Ureter (tissue), 1 donor: ENCODE measurements around the gene FAHD1. TPM values are rescaled to one million over a fixed set of nuclear protein-coding genes. Genes with fewer than 3 reads are reported as not detected.
"Not testable (repeated sequence)": the region's sequence is repeated elsewhere in the genome, so short reads cannot be mapped to it uniquely, and the experiment has no call there.

Source experiments
- DNase-seq: peaks from one replicate; pipeline ENCODE4 v3.0.0-alpha.2; 2020; ENCODE audit warnings: low spot score
- total RNA-seq: library from RNA; stranded (reverse); gene quantifications from one replicate; pipeline ENCODE4 v1.2.4, GENCODE V29; 2023
- donor health status: DM: yes; HTN: yes; CAD: no.

The FAHD1 gene
- total RNA-seq, 1 donor from 2014 or later = 29.3 TPM

- DNase-seq = no peak
Observed at GRCh38 chr16:1789643-1790045, 37.4 kb upstream of the FAHD1 start.

GRCh38 chr16:1790261-1790610, 36.8 kb upstream of the FAHD1 start:
- DNase-seq = no peak

DNA sequence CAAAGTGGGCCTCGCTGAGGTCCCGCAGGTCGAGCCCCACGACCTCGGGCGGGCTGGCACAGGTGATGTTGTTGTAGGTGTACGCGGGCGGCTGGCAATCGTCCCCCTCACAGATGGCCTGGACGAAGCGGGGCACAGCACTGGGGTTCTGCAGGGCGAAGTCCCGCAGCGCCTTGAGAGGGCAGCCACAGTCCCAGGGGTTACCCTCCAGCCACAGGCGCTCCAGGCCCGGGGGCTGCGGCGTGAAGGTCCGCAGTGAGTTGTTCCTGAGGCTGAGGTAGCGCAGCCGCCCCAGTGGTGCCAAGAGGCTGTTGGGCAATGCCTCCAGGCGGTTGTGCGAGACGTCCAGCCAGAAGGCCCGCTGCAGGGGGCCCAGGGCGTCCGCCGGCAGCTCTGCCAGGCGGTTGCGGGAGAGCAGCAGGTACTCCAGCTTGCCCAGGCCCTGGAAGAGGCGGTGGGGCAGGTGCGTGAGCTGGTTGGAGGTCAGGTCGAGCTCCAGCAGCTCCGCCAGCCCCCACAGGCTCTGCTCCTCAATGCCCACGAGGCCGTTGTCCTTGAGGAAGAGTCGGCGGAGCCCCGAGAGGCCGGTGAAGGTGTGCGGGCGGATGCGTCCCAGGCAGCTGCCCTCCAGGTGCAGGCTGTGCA, 36.3 kb upstream of the FAHD1 start:
- no peak for DNase-seq

DNA sequence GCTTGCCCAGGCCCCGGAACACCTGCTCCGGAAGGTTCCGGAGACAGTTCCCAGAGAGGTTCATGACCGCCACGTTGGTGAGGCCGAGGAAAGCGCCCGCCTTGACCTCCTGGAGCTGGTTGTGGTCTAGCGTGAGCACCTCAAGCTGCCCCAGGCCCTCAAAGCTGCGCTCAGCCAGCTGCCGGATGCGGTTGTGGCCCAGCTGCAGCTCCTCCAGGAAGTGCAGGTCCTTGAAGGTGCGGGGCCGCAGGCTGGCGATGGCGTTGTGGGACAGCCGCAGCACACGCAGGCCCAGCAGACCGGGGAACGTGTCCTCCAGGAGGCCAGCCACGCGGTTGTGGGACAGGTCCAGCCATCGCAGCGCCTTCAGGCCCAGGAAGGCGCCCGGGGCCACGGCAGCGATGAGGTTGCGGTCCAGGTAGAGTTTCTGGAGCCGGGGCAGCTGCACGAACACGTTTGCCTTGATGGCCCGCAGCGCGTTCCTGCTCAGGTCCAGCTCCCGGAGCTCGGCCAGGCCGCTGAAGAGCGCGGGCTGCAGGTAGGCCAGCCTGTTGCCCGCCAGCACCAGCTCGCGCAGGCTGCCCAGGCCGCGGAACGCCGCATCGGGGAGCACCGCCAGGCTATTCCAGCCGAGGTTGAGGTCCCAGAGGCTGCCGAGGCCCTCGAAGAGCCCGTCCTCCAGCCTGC, 35.6 kb upstream of the FAHD1 start:
- DNase-seq = no peak

GRCh38 chr16:1791943-1792812, 34.8 kb upstream of the FAHD1 start:
- DNase-seq = no peak

- no peak for DNase-seq
Observed at GRCh38 chr16:1792836-1793577, 34.0 kb upstream of the FAHD1 start.

GRCh38 chr16:1793578-1794220, 33.3 kb upstream of the FAHD1 start, which contains the start of gene IGFALS:
Gene IGFALS, minus strand, starts transcription at chr16:1793705. Its CDS starts 53 bp downstream, at chr16:1793652.
- DNase-seq = no peak

GRCh38 chr16:1794221-1794871, 32.7 kb upstream of the FAHD1 start:
- DNase-seq = no peak

DNA sequence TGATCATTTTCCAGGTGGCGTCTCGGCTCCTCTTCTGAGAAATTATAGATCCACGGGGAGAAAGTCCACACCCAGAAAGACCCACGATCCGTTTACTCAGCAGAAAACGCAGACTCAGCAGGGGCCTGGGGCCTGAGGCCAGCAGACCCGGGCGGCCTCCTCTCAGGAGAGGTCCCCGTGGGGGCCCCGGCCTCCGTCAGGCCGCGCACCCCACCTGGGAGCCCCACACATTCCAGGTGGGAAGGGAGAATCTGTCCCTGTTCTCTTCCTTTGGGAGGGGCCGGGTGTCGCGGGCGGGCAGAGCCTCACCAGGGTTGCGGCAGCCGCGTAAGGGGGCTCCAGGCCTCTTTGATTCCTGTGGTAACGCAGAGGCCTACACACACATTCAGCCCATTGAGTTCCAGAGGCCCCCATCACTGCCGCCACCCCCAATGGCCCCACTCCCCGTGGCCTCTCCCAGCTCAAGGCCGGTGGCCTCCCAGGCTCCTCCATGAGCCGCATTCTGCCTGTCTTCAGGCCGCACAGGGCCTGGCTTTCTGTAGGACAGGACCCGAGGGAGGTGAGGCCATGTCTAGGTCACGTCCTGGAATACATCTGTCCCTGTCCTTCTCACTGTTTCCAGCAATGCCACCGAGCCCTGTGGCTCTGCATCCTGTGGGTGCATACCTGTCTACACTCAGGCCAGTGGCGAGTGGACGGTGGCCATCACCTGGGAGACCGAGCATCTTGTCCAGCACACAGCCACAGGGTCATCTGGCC, 31.9 kb upstream of the FAHD1 start:
- DNase-seq = no peak

DNA sequence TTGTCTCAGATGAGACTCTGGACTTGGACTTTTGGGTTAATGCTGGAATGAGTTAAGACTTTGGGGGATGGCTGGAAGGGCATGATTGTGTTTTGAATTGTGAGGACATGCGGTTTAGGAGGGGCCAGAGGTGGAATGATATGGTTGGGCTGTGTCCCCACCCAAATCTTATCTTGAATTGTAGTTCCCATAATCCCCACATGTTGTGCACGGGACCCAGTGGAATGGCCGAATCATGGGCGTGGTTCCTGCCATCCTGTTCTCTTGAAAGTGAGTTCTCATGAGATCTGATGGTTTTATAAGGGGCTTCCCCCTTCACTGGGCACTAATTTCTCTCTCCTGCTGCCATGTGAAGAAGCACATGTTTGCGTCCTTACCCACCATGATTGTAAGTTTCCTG, 27.7 kb upstream of the FAHD1 start:
- DNase-seq = not testable (repeated sequence)

GRCh38 chr16:1800701-1801100, 26.3 kb upstream of the FAHD1 start:
- DNase-seq = no peak

DNA sequence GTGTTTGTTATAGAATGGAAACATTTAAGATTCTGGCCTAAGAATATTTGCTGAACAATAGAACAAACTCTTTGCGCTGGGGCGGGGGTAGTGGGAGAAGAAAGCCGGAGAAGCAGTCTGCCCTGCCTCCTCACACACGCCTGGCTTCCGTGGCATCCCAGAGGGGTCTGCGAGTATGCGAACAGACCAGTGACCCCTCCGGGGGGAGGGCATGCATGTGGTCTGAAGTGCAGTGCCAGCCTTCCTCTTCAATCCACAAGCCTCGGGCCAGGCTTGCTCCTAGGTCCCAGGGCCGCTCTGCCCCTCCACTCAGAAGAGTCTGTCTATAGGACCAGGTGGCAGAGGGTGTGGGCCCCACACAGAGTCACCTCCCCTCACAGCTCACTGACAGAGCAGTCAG, 19.4 kb upstream of the FAHD1 start:
- DNase-seq = no peak

DNA sequence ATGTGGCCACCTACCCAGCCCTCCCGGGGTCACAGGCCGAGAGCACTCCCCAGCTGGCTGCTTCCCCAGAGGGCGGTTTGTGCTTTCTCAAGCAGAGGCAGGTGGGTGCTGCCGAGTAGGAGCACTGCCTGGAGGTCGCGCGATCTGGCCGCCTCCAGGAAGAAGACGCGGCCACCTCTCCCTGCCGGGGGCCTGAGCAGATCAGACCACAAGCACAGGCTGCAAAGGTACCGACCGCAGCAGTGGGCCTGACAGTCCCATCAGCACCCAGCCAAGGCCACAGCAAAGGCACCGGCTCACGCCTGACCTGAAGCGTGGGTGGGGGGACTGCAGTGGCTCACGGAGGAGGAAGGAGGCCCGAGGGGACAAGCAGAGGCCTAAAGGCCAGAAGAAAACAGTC, 18.3 kb upstream of the FAHD1 start:
- no peak for DNase-seq

GRCh38 chr16:1809281-1809801, 17.7 kb upstream of the FAHD1 start:
- DNase-seq = no peak

DNA sequence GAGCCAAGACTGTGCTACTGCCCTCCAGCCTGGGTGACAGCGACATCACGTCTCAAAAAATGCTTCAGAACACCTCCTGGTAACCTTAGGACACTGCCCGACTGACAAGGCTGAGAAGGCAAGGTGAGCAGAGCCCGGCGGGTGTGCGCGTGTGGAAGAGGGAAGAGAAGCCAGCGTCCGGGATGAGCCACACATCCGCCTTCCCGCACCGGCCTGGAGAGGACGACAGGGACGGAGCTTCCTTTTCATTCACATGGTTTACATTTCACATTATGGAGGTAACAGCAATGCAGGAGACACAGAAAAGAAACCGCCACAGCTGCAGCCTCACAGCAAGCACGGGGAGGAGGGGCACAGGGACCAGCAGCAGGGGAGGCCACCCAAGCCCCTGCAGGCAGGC, 16.9 kb upstream of the FAHD1 start:
- no peak for DNase-seq

GRCh38 chr16:1810536-1810935, 16.5 kb upstream of the FAHD1 start:
- no peak for DNase-seq

- DNase-seq = no peak
Observed at GRCh38 chr16:1812732-1813163, 14.3 kb upstream of the FAHD1 start.

DNA sequence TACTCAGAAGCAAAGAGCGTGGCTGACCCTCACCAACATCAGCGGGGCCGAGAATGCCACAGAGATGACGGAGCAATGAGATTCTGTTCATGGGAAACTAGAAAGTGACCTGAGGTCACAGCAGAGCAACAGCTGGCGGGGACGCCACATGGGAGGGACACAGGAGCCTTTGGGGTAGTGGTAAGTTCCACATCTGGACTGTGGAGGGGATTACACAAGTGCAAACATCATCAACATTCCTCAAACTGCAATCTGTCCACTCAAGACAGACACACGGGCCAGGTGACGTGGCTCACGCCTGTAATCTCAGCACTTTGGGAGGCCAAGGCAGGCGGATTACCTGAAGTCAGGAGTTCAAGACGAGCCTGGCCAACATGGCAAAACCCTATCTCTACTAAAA, 11.5 kb upstream of the FAHD1 start:
- DNase-seq = no peak

DNA sequence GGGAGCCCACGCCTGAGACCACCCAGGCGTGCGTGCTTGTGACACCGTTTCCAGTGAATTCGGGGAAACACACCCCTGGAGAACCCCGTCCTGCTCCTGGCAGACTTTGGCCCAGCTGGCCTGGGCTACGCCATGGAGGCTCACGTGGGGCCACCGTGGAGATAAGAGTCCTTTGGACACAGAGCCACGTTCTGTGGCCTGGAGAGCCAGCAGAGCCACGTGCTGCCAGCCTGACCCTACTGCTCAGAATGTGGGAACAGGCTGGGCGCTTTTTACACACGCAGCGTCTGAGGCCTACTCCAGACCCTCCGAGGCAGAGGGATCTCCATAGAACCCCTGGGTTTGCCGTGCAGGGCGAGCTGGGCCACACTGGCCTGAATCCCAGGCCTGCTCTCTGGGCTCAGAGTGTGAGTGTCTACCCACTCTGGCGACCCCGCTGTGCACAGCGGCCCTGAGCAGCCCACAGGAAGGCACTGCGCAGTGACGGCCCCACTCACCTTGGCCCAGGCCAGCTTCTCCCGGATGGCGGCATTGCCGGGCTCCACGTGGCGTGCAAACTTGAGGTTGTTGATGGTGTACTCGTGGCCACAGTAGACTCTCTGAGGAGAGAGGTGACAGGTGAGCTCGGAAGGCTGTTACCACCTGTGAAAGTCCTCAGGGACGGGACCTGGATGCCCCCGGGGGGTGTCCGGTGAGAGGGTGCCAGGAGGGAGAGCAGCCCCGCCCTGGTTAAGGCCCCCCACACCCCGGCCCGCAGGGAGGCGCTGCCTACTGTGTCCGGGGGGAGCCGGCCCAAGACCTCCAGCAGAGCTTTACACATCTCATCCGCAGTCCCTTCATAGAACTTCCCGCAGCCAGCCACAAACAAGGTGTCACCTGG, 10.4 kb upstream of the FAHD1 start:
- no peak for DNase-seq
